ENCODE measurements around the gene C3orf22.

The C3orf22 gene

DNA sequence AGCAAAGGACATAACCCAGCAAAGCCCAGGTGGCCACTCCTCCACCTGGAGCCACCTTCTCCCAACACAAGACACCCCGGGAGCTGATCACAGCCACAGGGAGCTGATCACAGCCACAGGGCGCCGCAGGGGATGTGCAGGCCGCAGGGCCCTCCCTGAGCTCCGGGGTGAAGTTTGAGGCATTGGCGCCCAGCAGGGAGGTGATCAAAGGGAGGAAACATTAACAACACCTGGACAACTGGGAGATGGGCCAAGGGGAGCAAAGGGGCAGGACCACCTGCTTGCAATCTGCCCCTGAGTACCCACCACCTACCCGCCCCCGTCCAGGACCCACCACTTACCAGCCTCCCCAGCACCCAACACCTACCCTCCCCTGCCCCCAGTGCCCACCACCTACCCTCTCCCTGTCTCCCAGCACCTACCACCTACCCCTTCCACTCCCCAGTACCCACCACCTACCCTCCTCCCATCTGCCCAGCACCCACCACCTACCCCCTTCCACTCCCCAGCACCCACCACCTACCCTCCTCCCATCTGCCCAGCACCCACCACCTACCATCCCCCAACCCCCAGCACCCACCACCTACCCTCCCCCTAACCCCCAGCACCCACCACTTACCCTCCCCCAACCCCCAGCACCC, 43.5 kb downstream of the C3orf22 start:
- POLR2A ChIA-PET, result no interaction called here
- Histone ChIP-seq H3K36me3 (ENCODE audit: control insufficient read depth in 4 of 4, insufficient read depth in 4 of 4, low read length in 3 of 4) (no peaks in the 10 kb centered on the region), H3K9me3 (ENCODE audit: control extremely low read depth in 1 of 5, control insufficient read depth in 4 of 5, insufficient read depth in 2 of 5, low read depth in 1 of 5, low read length in 4 of 5) (no peaks in the 10 kb centered on the region), H3K4me3 (ENCODE audit: control insufficient read depth in 1 of 7, extremely low read depth in 1 of 7, insufficient read depth in 4 of 7, low read depth in 2 of 7, low read length in 6 of 7) (no peak overlapping the region), H3K4me1 (ENCODE audit: control extremely low read depth in 1 of 4, control insufficient read depth in 4 of 4, insufficient read depth in 4 of 4, low read length in 3 of 4) (peaks cover 1 to 22% (median 3%) of the 10 kb centered on the region in 4 experiments), H3K27me3 (replicated peaks in 2 of 5; ENCODE audit: control insufficient read depth in 4 of 5, insufficient read depth in 5 of 5, low read length in 4 of 5) (no peaks in the 10 kb centered on the region), H3K27ac (ENCODE audit: insufficient read depth in 1 of 2, low read depth in 1 of 2, low read length in 2 of 2, poor library complexity in 1 of 2, severe bottlenecking in 2 of 2) (no peak overlapping the region)
- no peak for DNase-seq
- CTCF ChIA-PET, result interaction anchor here (1.5 kb wide), 1 partner anchor 44 kb away, joined by 3 read pairs; no protein-coding TSS in a partner anchor
- 91% methylated on average over 8 of the region's 8 CpGs for WGBS (ENCODE audit: insufficient coverage)

DNA sequence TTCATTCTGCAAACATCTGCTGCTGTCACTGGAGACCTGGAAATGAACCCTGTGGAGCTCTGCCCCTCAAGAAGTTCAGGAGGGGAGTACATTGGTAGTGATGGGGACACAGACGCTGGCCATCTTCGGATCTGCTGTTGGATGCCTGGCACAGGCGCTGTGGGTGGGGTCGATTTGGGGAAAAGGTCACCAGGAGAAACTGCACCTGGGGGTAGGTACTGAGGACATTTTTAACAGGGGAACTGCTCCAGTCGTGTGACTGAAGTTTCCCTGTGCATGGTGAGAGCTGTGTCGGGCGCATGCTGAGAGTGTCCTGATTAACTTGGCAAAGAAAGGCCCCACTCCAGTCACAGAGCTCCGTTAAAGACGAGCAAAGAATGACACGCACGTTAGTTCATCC, 44.6 kb downstream of the C3orf22 start:
- Histone ChIP-seq H3K4me1 (ENCODE audit: control extremely low read depth in 1 of 4, control insufficient read depth in 4 of 4, insufficient read depth in 4 of 4, low read length in 3 of 4) (peaks cover 1 to 19% (median 3%) of the 10 kb centered on the region in 4 experiments), H3K36me3 (ENCODE audit: control insufficient read depth in 4 of 4, insufficient read depth in 4 of 4, low read length in 3 of 4) (no peaks in the 10 kb centered on the region), H3K27ac (ENCODE audit: insufficient read depth in 1 of 2, low read depth in 1 of 2, low read length in 2 of 2, poor library complexity in 1 of 2, severe bottlenecking in 2 of 2) (no peak overlapping the region), H3K27me3 (replicated peaks in 2 of 5; ENCODE audit: control insufficient read depth in 4 of 5, insufficient read depth in 5 of 5, low read length in 4 of 5) (no peaks in the 10 kb centered on the region), H3K9me3 (ENCODE audit: control extremely low read depth in 1 of 5, control insufficient read depth in 4 of 5, insufficient read depth in 2 of 5, low read depth in 1 of 5, low read length in 4 of 5) (no peaks in the 10 kb centered on the region), H3K4me3 (ENCODE audit: control insufficient read depth in 1 of 7, extremely low read depth in 1 of 7, insufficient read depth in 4 of 7, low read depth in 2 of 7, low read length in 6 of 7) (no peak overlapping the region)
- ChIA-PET CTCF (interaction anchor here (1.5 kb wide), 1 partner anchor 43 kb away, joined by 3 read pairs; no protein-coding TSS in a partner anchor), POLR2A (no interaction called here)
- WGBS (ENCODE audit: insufficient coverage), result 95% methylated on average over 11 of the region's 11 CpGs
- no peak for DNase-seq

DNA sequence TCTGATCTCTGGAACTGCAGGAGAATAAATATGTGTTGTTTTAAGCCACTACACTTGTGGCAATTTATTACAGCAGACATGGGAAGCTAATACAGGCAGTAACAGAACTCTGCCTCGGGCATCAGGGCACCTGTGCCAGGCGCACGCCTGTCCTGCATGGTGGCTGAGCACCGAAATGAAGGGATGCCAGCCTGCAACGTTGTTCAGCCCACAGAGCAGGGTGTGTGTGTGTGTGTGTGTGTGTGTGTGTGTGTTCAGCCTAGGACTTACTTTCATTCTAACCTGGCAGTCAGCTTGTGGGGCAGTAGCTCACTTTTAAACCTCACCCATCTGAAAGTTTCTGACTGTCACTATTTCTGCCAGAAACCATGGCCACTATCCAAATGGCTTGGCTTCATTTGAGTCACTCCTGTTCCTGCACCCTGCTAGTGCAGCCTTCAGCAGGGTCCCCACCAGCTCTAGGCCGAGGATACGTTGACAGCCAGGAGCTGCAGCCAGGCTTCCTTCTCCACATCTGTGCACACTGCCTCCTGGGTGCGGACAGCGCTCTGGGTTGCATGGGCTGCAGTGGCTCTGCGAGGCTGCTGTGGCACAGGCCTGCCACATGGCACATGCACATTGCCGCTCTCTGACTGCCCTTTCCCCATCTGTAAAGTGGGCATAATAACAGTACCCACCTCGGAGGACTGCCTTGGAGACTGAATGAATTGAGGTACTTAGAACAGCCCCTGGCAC, 45.6 kb downstream of the C3orf22 start:
- WGBS (ENCODE audit: insufficient coverage), result 97% methylated on average over 11 of the region's 12 CpGs
- no peak overlapping the region for H3K27ac ChIP-seq (ENCODE audit: insufficient read depth in 1 of 2, low read depth in 1 of 2, low read length in 2 of 2, poor library complexity in 1 of 2, severe bottlenecking in 2 of 2)
- H3K36me3 ChIP-seq (ENCODE audit: control insufficient read depth in 4 of 4, insufficient read depth in 4 of 4, low read length in 3 of 4), result no peaks in the 10 kb centered on the region
- ChIA-PET CTCF (interaction anchor here (1.2 kb wide), 1 partner anchor 10 kb away, joined by 5 read pairs; no protein-coding TSS in a partner anchor), POLR2A (interaction anchor here (0.7 kb wide), 1 partner anchor 1278 kb away, joined by 3 read pairs; no protein-coding TSS in a partner anchor)
- H3K4me1 ChIP-seq (ENCODE audit: control extremely low read depth in 1 of 4, control insufficient read depth in 4 of 4, insufficient read depth in 4 of 4, low read length in 3 of 4), result peaks cover 1 to 15% (median 3%) of the 10 kb centered on the region in 4 experiments
- H3K4me3 ChIP-seq (ENCODE audit: control insufficient read depth in 1 of 7, extremely low read depth in 1 of 7, insufficient read depth in 4 of 7, low read depth in 2 of 7, low read length in 6 of 7), result no peak overlapping the region
- no peaks in the 10 kb centered on the region for H3K9me3 ChIP-seq (ENCODE audit: control extremely low read depth in 1 of 5, control insufficient read depth in 4 of 5, insufficient read depth in 2 of 5, low read depth in 1 of 5, low read length in 4 of 5)
- DNase-seq, result no peak
- H3K27me3 ChIP-seq (replicated peaks in 2 of 5; ENCODE audit: control insufficient read depth in 4 of 5, insufficient read depth in 5 of 5, low read length in 4 of 5), result no peaks in the 10 kb centered on the region

DNA sequence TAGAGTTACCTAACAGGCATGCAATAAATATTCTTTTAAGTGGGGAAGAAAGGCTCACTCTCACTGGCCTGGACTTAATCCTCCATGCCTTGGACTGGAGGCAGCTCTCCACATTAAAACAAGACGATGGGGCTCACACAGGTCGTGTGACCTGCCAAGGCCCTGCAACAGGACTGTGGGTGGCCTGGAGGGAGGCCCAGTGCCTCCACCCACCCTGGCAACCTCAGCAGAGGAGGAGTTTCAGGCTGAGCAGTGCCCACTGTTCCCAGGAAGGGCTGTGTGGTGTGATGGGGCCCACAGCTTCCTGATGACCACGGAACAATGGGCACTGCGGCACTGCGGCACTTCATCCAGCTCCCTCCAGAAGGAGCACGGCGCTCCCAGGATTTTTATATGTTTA, 46.7 kb downstream of the C3orf22 start:
- Histone ChIP-seq H3K36me3 (ENCODE audit: control insufficient read depth in 4 of 4, insufficient read depth in 4 of 4, low read length in 3 of 4) (no peaks in the 10 kb centered on the region), H3K27ac (ENCODE audit: insufficient read depth in 1 of 2, low read depth in 1 of 2, low read length in 2 of 2, poor library complexity in 1 of 2, severe bottlenecking in 2 of 2) (no peak overlapping the region), H3K4me1 (ENCODE audit: control extremely low read depth in 1 of 4, control insufficient read depth in 4 of 4, insufficient read depth in 4 of 4, low read length in 3 of 4) (peaks cover 1 to 15% (median 3%) of the 10 kb centered on the region in 4 experiments), H3K4me3 (ENCODE audit: control insufficient read depth in 1 of 7, extremely low read depth in 1 of 7, insufficient read depth in 4 of 7, low read depth in 2 of 7, low read length in 6 of 7) (no peak overlapping the region), H3K27me3 (replicated peaks in 2 of 5; ENCODE audit: control insufficient read depth in 4 of 5, insufficient read depth in 5 of 5, low read length in 4 of 5) (no peaks in the 10 kb centered on the region), H3K9me3 (ENCODE audit: control extremely low read depth in 1 of 5, control insufficient read depth in 4 of 5, insufficient read depth in 2 of 5, low read depth in 1 of 5, low read length in 4 of 5) (no peaks in the 10 kb centered on the region)
- ChIA-PET POLR2A (no interaction called here), CTCF (interaction anchor here (1.0 to 3.1 kb wide), 4 partner anchors 8 to 19 kb away, joined by 3 to 19 read pairs (median 4); no protein-coding TSS in a partner anchor)
- 85% methylated on average over 7 of the region's 7 CpGs for WGBS (ENCODE audit: insufficient coverage)
- no peak for DNase-seq

DNA sequence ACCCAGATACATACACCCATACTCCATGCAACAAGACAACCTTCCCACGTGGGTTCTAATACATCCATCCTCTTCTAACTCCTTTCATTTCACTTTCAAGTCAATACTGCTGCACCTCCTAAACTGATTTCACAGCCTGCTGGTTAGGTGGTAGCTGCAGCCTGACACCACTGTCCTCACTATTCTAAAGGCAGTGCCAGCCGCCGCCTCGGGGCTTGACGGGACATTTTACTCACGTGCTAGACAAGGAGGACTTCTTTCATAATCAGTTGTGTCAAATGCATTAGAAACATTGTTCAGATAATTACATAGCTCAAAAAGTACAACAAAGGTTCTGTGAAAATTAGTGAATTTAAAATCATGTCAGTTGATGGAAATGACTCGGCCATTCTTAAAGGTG, 47.4 kb downstream of the C3orf22 start:
- peaks cover 1 to 15% (median 3%) of the 10 kb centered on the region in 4 experiments for H3K4me1 ChIP-seq (ENCODE audit: control extremely low read depth in 1 of 4, control insufficient read depth in 4 of 4, insufficient read depth in 4 of 4, low read length in 3 of 4)
- ChIA-PET POLR2A (no interaction called here), CTCF (interaction anchor here (1.0 to 3.1 kb wide), 4 partner anchors 9 to 18 kb away, joined by 3 to 19 read pairs (median 4); no protein-coding TSS in a partner anchor)
- H3K36me3 ChIP-seq (ENCODE audit: control insufficient read depth in 4 of 4, insufficient read depth in 4 of 4, low read length in 3 of 4), result no peaks in the 10 kb centered on the region
- no peaks in the 10 kb centered on the region for H3K27me3 ChIP-seq (replicated peaks in 2 of 5; ENCODE audit: control insufficient read depth in 4 of 5, insufficient read depth in 5 of 5, low read length in 4 of 5)
- no peaks in the 10 kb centered on the region for H3K9me3 ChIP-seq (ENCODE audit: control extremely low read depth in 1 of 5, control insufficient read depth in 4 of 5, insufficient read depth in 2 of 5, low read depth in 1 of 5, low read length in 4 of 5)
- no peak overlapping the region for H3K27ac ChIP-seq (ENCODE audit: insufficient read depth in 1 of 2, low read depth in 1 of 2, low read length in 2 of 2, poor library complexity in 1 of 2, severe bottlenecking in 2 of 2)
- 83% methylated on average over 1 of the region's 7 CpGs for WGBS (ENCODE audit: insufficient coverage)
- H3K4me3 ChIP-seq (ENCODE audit: control insufficient read depth in 1 of 7, extremely low read depth in 1 of 7, insufficient read depth in 4 of 7, low read depth in 2 of 7, low read length in 6 of 7), result no peak overlapping the region
- DNase-seq, result no peak

- POLR2A ChIA-PET, result no interaction called here
- CTCF ChIA-PET, result interaction anchor here (1.5 to 3.8 kb wide), 5 partner anchors 9 to 169 kb away, joined by 4 to 19 read pairs (median 7); no protein-coding TSS in a partner anchor
- Histone ChIP-seq H3K4me3 (ENCODE audit: control insufficient read depth in 1 of 7, extremely low read depth in 1 of 7, insufficient read depth in 4 of 7, low read depth in 2 of 7, low read length in 6 of 7) (no peak overlapping the region), H3K27me3 (replicated peaks in 2 of 5; ENCODE audit: control insufficient read depth in 4 of 5, insufficient read depth in 5 of 5, low read length in 4 of 5) (no peaks in the 10 kb centered on the region), H3K27ac (ENCODE audit: insufficient read depth in 1 of 2, low read depth in 1 of 2, low read length in 2 of 2, poor library complexity in 1 of 2, severe bottlenecking in 2 of 2) (no peak overlapping the region), H3K4me1 (ENCODE audit: control extremely low read depth in 1 of 4, control insufficient read depth in 4 of 4, insufficient read depth in 4 of 4, low read length in 3 of 4) (peaks cover 1 to 15% (median 3%) of the 10 kb centered on the region in 4 experiments), H3K9me3 (ENCODE audit: control extremely low read depth in 1 of 5, control insufficient read depth in 4 of 5, insufficient read depth in 2 of 5, low read depth in 1 of 5, low read length in 4 of 5) (no peaks in the 10 kb centered on the region), H3K36me3 (ENCODE audit: control insufficient read depth in 4 of 4, insufficient read depth in 4 of 4, low read length in 3 of 4) (no peaks in the 10 kb centered on the region)
- 96% methylated on average over 22 of the region's 22 CpGs for WGBS (ENCODE audit: insufficient coverage)
- DNase-seq, result no peak
These were observed 48.3 kb downstream of the C3orf22 start for GRCh38 chr3:126510308-126510910.

All from common myeloid progenitor, CD34-positive (primary cell).